ENCODE measurements around the gene TBC1D3B. TPM values are rescaled to one million over a fixed set of nuclear protein-coding genes. Genes with fewer than 3 reads are reported as not detected.
"Not testable (repeated sequence)": the region's sequence is repeated elsewhere in the genome, so short reads cannot be mapped to it uniquely, and the experiment has no call there.

TBC1D3B gene
- total and polyA plus RNA-seq, 7 donors: 1.3 to 5.6 (median 2.0) TPM

GRCh38 chr17:36203335-36203734 lies 26.9 kb upstream of the TBC1D3B start:
- TF ChIP-seq CTCF (IDR thresholded peaks at IDR 0.05): no peak
- DNase-seq (no peak), ATAC-seq (no peak)
- 72 to 81% (median 79%) methylated on average over 3 of the region's 3 CpGs for WGBS, 3 donors
- no peaks in the 10 kb centered on the region for H3K36me3 ChIP-seq (ENCODE audit: insufficient read depth in 1 of 2, low read depth in 1 of 2)
- no peaks in the 10 kb centered on the region for H3K27me3 ChIP-seq (ENCODE audit: insufficient read depth in 3 of 3, low read length in 2 of 3)
- H3K4me3 ChIP-seq: no peak overlapping the region
- no peak overlapping the region for H3K27ac ChIP-seq
- no peaks in the 10 kb centered on the region for H3K9me3 ChIP-seq
- no peaks in the 10 kb centered on the region for H3K4me1 ChIP-seq
- intact Hi-C loops (cut with DNase I): no loop called here

GRCh38 chr17:36201506-36201905 lies 25.1 kb upstream of the TBC1D3B start:
- H3K4me1 ChIP-seq; H3K27ac ChIP-seq; H3K36me3 ChIP-seq (ENCODE audit: insufficient read depth in 1 of 2, low read depth in 1 of 2); H3K27me3 ChIP-seq (ENCODE audit: insufficient read depth in 3 of 3, low read length in 2 of 3); DNase-seq; H3K9me3 ChIP-seq; intact Hi-C loops (cut with DNase I); H3K4me3 ChIP-seq; ATAC-seq: not testable (repeated sequence)
- WGBS, 3 donors: 85 to 95% (median 87%) methylated on average over 7 to 8 of the region's 8 CpGs

- DNase-seq; ATAC-seq; H3K27me3 ChIP-seq (ENCODE audit: insufficient read depth in 3 of 3, low read length in 2 of 3); H3K27ac ChIP-seq; H3K4me1 ChIP-seq; H3K4me3 ChIP-seq; H3K9me3 ChIP-seq; H3K36me3 ChIP-seq (ENCODE audit: insufficient read depth in 1 of 2, low read depth in 1 of 2); intact Hi-C loops (cut with DNase I): not testable (repeated sequence)
- WGBS, 3 donors: 78 to 100% (median 81%) methylated on average over 1 to 4 of the region's 4 CpGs
Observed at GRCh38 chr17:36201102-36201501, 24.7 kb upstream of the TBC1D3B start.

- no peak for TF ChIP-seq CTCF (IDR thresholded peaks at IDR 0.05)
- DNase-seq (no peak), ATAC-seq (no peak)
- intact Hi-C loops (cut with DNase I): no loop called here
- H3K36me3 ChIP-seq (ENCODE audit: insufficient read depth in 1 of 2, low read depth in 1 of 2): no peaks in the 10 kb centered on the region
- 62 to 69% (median 64%) methylated on average over 7 of the region's 7 CpGs for WGBS, 3 donors
- no peak overlapping the region for H3K4me3 ChIP-seq
- no peaks in the 10 kb centered on the region for H3K27me3 ChIP-seq (ENCODE audit: insufficient read depth in 3 of 3, low read length in 2 of 3)
- H3K27ac ChIP-seq: no peak overlapping the region
- H3K9me3 ChIP-seq: no peaks in the 10 kb centered on the region
- H3K4me1 ChIP-seq: no peaks in the 10 kb centered on the region
Observed at GRCh38 chr17:36198831-36199465, 22.5 kb upstream of the TBC1D3B start.

- Histone ChIP-seq H3K4me1 (no peaks in the 10 kb centered on the region), H3K27ac (no peak overlapping the region), H3K36me3 (ENCODE audit: insufficient read depth in 1 of 2, low read depth in 1 of 2) (no peaks in the 10 kb centered on the region), H3K4me3 (no peak overlapping the region), H3K9me3 (no peaks in the 10 kb centered on the region), H3K27me3 (ENCODE audit: insufficient read depth in 3 of 3, low read length in 2 of 3) (no peaks in the 10 kb centered on the region)
- TF ChIP-seq CTCF (IDR thresholded peaks at IDR 0.05): no peak
- DNase-seq (no peak), ATAC-seq (no peak)
- intact Hi-C loops (cut with DNase I): no loop called here
- WGBS, 3 donors: 16 to 26% (median 17%) methylated on average over 4 of the region's 4 CpGs
Observed at GRCh38 chr17:36197387-36197703, 20.9 kb upstream of the TBC1D3B start.

GRCh38 chr17:36196131-36196486 lies 19.7 kb upstream of the TBC1D3B start:
- Histone ChIP-seq H3K4me3 (no peak overlapping the region), H3K27ac (no peak overlapping the region), H3K4me1 (no peaks in the 10 kb centered on the region), H3K9me3 (no peaks in the 10 kb centered on the region), H3K27me3 (ENCODE audit: insufficient read depth in 3 of 3, low read length in 2 of 3) (no peaks in the 10 kb centered on the region), H3K36me3 (ENCODE audit: insufficient read depth in 1 of 2, low read depth in 1 of 2) (no peaks in the 10 kb centered on the region)
- TF ChIP-seq CTCF (IDR thresholded peaks at IDR 0.05): no peak
- WGBS, 3 donors: 67 to 74% (median 68%) methylated on average over 3 of the region's 3 CpGs
- ATAC-seq (no peak), DNase-seq (no peak)
- intact Hi-C loops (cut with DNase I): no loop called here
